OCI-LY3 (cell line): ENCODE data around the gene OSBPL3.

ENCODE experiments used
- H2AFZ ChIP-seq: fragments of 200-600, 300-600 bp; shearing (Covaris generic); 2 replicates; pipeline ENCODE4 v1.6.0; 2014; ENCODE audit warnings: antibody characterized with exemption, low read depth, low read length
- H3K27ac ChIP-seq: fragments of 200-600, 300-600 bp; sonication (generic); 2 replicates; pipeline ENCODE4 v1.5.1; 2014; ENCODE audit warnings: mild to moderate bottlenecking, low read length, moderate library complexity, mixed read lengths
- H3K27me3 ChIP-seq: fragments of 200-600, 300-600 bp; sonication (generic); 2 replicates; pipeline ENCODE4 v1.6.1; 2014; ENCODE audit warnings: low read depth, low read length, mixed read lengths
- H3K36me3 ChIP-seq: fragments of 200-600, 300-600 bp; sonication (generic); replicated peaks from 2 replicates; pipeline ENCODE3; 2014; ENCODE audit warnings: low read depth, low read length, mixed read lengths
- H3K4me1 ChIP-seq: fragments of 300-600, 200-600 bp; sonication (generic); 2 replicates; pipeline ENCODE4 v1.6.1; 2014; ENCODE audit warnings: low read length, mixed read lengths
- H3K4me2 ChIP-seq: fragments of 200-600, 300-600 bp; sonication (generic); 2 replicates; pipeline ENCODE4 v1.6.1; 2014; ENCODE audit warnings: low read length, mixed read lengths
- H3K4me3 ChIP-seq: fragments of 300-600, 200-600 bp; sonication (generic); 2 replicates; pipeline ENCODE4 v1.5.1; 2014; ENCODE audit warnings: antibody characterized with exemption, mild to moderate bottlenecking, low read length, moderate library complexity
- H3K79me2 ChIP-seq: fragments of 300-600, 200-600 bp; shearing (Covaris generic); 2 replicates; pipeline ENCODE4 v1.6.1; 2014; ENCODE audit warnings: mild to moderate bottlenecking, low read length, mixed read lengths
- H3K9ac ChIP-seq: fragments of 300-600, 200-600 bp; shearing (Covaris generic); 2 replicates; pipeline ENCODE4 v1.6.0; 2014; ENCODE audit warnings: mild to moderate bottlenecking, low read length, moderate library complexity
- H3K9me3 ChIP-seq: fragments of 200-600, 300-600 bp; shearing (Covaris generic); 2 replicates; pipeline ENCODE4 v1.6.1; 2014; ENCODE audit warnings: low read length, mixed read lengths; ENCODE audit not compliant: insufficient read depth
- H4K20me1 ChIP-seq: fragments of 200-600, 300-600 bp; sonication (generic); 2 replicates; pipeline ENCODE4 v1.6.1; 2016; ENCODE audit warnings: low read length, mixed read lengths; ENCODE audit not compliant: insufficient read depth
- EZH2phosphoT487 ChIP-seq: fragments of 200-600 bp; shearing (Covaris generic); IDR thresholded peaks from 2 replicates; pipeline ENCODE4 v1.6.1; 2018; ENCODE audit warnings: antibody characterized with exemption, mixed run types, low read depth
- TF ChIP-seq, protein P1 (sequence below): fragments of 200-600, 300-600 bp; sonication (generic); IDR thresholded peaks from 2 replicates; pipeline ENCODE4 v1.5.1; 2014; ENCODE audit warnings: antibody characterized with exemption, low read length, low read depth

OSBPL3 gene

DNA sequence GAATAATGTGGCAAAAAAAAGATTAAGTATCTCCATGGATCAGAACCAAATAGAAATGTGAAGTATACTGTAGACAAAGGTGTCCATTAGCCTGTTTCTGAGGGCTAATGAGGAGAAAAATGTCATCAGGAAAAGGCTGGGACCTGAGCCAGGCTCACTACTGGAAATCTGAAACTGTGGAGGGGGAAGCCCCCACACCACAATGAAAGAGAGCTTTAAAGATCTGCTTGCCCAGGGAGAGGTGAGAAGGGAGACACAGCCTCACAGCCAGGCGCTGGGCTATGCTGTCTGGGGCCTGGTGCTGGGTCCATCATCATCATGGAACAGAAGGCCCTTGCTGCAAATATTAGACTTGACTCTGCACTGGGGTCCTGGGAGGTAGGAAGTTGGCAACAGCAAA, 90.4 kb downstream of the OSBPL3 start:
- no peak overlapping the region for H3K27ac ChIP-seq
- no peak overlapping the region for H3K4me3 ChIP-seq
- H3K27me3 ChIP-seq: no peaks in the 10 kb centered on the region
- H3K4me2 ChIP-seq: no peak overlapping the region
- no peak overlapping the region for H3K9ac ChIP-seq
- H3K4me1 ChIP-seq: peaks cover 6% of the 10 kb centered on the region; the same call in 1 of the 2 replicates
- no peak overlapping the region for H2AFZ ChIP-seq
- H3K79me2 ChIP-seq: no peaks in the 10 kb centered on the region
- H3K36me3 ChIP-seq: no peaks in the 10 kb centered on the region
- no peaks in the 10 kb centered on the region for H4K20me1 ChIP-seq
- TF ChIP-seq, protein P1, sequence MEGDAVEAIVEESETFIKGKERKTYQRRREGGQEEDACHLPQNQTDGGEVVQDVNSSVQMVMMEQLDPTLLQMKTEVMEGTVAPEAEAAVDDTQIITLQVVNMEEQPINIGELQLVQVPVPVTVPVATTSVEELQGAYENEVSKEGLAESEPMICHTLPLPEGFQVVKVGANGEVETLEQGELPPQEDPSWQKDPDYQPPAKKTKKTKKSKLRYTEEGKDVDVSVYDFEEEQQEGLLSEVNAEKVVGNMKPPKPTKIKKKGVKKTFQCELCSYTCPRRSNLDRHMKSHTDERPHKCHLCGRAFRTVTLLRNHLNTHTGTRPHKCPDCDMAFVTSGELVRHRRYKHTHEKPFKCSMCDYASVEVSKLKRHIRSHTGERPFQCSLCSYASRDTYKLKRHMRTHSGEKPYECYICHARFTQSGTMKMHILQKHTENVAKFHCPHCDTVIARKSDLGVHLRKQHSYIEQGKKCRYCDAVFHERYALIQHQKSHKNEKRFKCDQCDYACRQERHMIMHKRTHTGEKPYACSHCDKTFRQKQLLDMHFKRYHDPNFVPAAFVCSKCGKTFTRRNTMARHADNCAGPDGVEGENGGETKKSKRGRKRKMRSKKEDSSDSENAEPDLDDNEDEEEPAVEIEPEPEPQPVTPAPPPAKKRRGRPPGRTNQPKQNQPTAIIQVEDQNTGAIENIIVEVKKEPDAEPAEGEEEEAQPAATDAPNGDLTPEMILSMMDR: no peak
- no peak for TF ChIP-seq EZH2phosphoT487
- no peaks in the 10 kb centered on the region for H3K9me3 ChIP-seq

DNA sequence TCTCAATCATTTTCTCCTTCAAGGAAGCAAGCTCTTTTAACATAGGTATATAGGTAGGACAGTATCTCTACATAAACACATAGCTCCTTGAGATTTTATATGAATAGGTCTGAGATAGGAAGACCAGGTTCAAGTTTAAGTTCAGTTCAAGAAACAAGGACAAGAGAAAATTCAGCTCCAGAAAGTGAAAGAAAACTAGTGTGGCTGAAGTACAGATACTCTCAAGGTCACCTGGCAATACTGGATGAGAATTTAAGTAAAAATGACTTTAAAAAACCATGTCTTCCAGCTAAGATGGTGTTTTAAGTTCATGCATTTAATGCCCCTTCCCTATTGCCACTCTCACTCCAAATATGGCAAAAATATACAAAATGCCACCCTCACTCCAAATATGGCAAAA, 91.3 kb downstream of the OSBPL3 start:
- H3K27me3 ChIP-seq: no peaks in the 10 kb centered on the region
- TF ChIP-seq EZH2phosphoT487: no peak
- TF ChIP-seq, protein P1: no peak

DNA sequence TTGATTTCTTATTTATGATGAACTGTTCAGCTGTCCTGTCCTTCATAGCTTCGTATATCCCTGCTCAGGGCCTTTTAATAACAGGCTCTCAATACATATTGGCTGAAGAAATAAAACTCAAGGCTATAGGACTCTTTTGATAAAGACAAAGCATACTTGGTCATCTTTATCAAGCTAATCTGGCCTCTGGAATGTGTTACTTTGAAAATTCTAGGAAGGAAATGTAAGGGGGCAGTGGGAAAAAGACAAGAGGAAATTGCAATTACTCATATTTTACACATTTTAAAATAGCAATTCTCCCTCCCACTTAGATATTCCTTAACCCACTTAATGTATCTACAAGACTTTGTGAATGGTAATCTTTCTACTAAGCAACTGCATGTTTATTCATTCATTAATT, 94.3 kb downstream of the OSBPL3 start:
- no peak overlapping the region for H3K27ac ChIP-seq
- no peak overlapping the region for H3K4me2 ChIP-seq
- TF ChIP-seq EZH2phosphoT487: no peak
- TF ChIP-seq, protein P1: no peak
- H3K36me3 ChIP-seq: no peaks in the 10 kb centered on the region
- H2AFZ ChIP-seq: no peak overlapping the region
- H3K4me3 ChIP-seq: no peak overlapping the region
- H4K20me1 ChIP-seq: no peaks in the 10 kb centered on the region
- no peak overlapping the region for H3K9ac ChIP-seq
- H3K4me1 ChIP-seq: peaks cover 16% of the 10 kb centered on the region
- no peaks in the 10 kb centered on the region for H3K27me3 ChIP-seq
- no peaks in the 10 kb centered on the region for H3K79me2 ChIP-seq
- H3K9me3 ChIP-seq: no peaks in the 10 kb centered on the region

More for the DNA sequence above, 91.3 kb downstream of the OSBPL3 start:
- no peaks in the 10 kb centered on the region for H3K9me3 ChIP-seq
- H3K4me2 ChIP-seq: no peak overlapping the region
- no peak overlapping the region for H3K27ac ChIP-seq
- no peak overlapping the region for H2AFZ ChIP-seq
- no peak overlapping the region for H3K9ac ChIP-seq
- no peaks in the 10 kb centered on the region for H3K79me2 ChIP-seq
- H3K4me3 ChIP-seq: no peak overlapping the region
- peaks cover 11% of the 10 kb centered on the region for H3K4me1 ChIP-seq
- no peaks in the 10 kb centered on the region for H3K36me3 ChIP-seq
- no peaks in the 10 kb centered on the region for H4K20me1 ChIP-seq

- no peak overlapping the region for H2AFZ ChIP-seq
- H3K27ac ChIP-seq: no peak overlapping the region
- no peak overlapping the region for H3K4me3 ChIP-seq
- no peak for TF ChIP-seq EZH2phosphoT487
- TF ChIP-seq, protein P1: no peak
- no peaks in the 10 kb centered on the region for H3K36me3 ChIP-seq
- no peaks in the 10 kb centered on the region for H3K27me3 ChIP-seq
- no peaks in the 10 kb centered on the region for H4K20me1 ChIP-seq
- peaks cover 16% of the 10 kb centered on the region for H3K4me1 ChIP-seq
- H3K79me2 ChIP-seq: no peaks in the 10 kb centered on the region
- no peak overlapping the region for H3K9ac ChIP-seq
- no peak overlapping the region for H3K4me2 ChIP-seq
- no peaks in the 10 kb centered on the region for H3K9me3 ChIP-seq
These were observed 94.7 kb downstream of the OSBPL3 start for GRCh38 chr7:24885305-24885704.
